Measurements from ENCODE around the gene PLG.
"Not testable (repeated sequence)": the region's sequence is repeated elsewhere in the genome, so short reads cannot be mapped to it uniquely, and the experiment has no call there.

The PLG gene

GRCh38 chr6:160792708-160793107 is 90.7 kb downstream of the PLG start:
- no peak for TF ChIP-seq CTCF (conservative IDR thresholded peaks at IDR 0.05; ENCODE audit: low read depth, low read length)
- H3K4me3 ChIP-seq (ENCODE audit: low read length): no peak overlapping the region
- no peak for DNase-seq (ENCODE audit: low read depth)

- no peak for TF ChIP-seq CTCF (conservative IDR thresholded peaks at IDR 0.05; ENCODE audit: low read depth, low read length)
- no peak overlapping the region for H3K4me3 ChIP-seq (ENCODE audit: low read length)
- no peak for DNase-seq (ENCODE audit: low read depth)
These were observed 91.6 kb downstream of the PLG start for GRCh38 chr6:160793652-160794051.

- no peak overlapping the region for H3K4me3 ChIP-seq (ENCODE audit: low read length)
- TF ChIP-seq CTCF (conservative IDR thresholded peaks at IDR 0.05; ENCODE audit: low read depth, low read length): no peak
- no peak for DNase-seq (ENCODE audit: low read depth)
These were observed 93.7 kb downstream of the PLG start for GRCh38 chr6:160795721-160796120.

GRCh38 chr6:160798625-160799024 is 96.6 kb downstream of the PLG start:
- no peak for TF ChIP-seq CTCF (conservative IDR thresholded peaks at IDR 0.05; ENCODE audit: low read depth, low read length)
- H3K4me3 ChIP-seq (ENCODE audit: low read length): no peak overlapping the region
- DNase-seq (ENCODE audit: low read depth): no peak

- no peak for DNase-seq (ENCODE audit: low read depth)
- TF ChIP-seq CTCF (conservative IDR thresholded peaks at IDR 0.05; ENCODE audit: low read depth, low read length): no peak
- no peak overlapping the region for H3K4me3 ChIP-seq (ENCODE audit: low read length)
These were observed 97.9 kb downstream of the PLG start for GRCh38 chr6:160799801-160800506.

- H3K4me3 ChIP-seq (ENCODE audit: low read length): no peak overlapping the region
- DNase-seq (ENCODE audit: low read depth): no peak
- no peak for TF ChIP-seq CTCF (conservative IDR thresholded peaks at IDR 0.05; ENCODE audit: low read depth, low read length)
These were observed 99.4 kb downstream of the PLG start for GRCh38 chr6:160801418-160801817.

GRCh38 chr6:160802049-160802448 is 100.0 kb downstream of the PLG start:
- DNase-seq (ENCODE audit: low read depth): not testable (repeated sequence)

More at GRCh38 chr6:160802049-160802448, 100.0 kb downstream of the PLG start:
- not testable (repeated sequence) for H3K4me3 ChIP-seq (ENCODE audit: low read length)
